Inferior parietal cortex (tissue), 1 donor: ENCODE measurements around the gene CFAP74.
"Not testable (repeated sequence)": the region's sequence is repeated elsewhere in the genome, so short reads cannot be mapped to it uniquely, and the experiment has no call there.

ENCODE experiments used
- DNase-seq: peaks from one replicate; pipeline ENCODE4 v3.0.0-alpha.2; 2016; ENCODE audit errors: extremely low spot score

CFAP74 gene

DNA sequence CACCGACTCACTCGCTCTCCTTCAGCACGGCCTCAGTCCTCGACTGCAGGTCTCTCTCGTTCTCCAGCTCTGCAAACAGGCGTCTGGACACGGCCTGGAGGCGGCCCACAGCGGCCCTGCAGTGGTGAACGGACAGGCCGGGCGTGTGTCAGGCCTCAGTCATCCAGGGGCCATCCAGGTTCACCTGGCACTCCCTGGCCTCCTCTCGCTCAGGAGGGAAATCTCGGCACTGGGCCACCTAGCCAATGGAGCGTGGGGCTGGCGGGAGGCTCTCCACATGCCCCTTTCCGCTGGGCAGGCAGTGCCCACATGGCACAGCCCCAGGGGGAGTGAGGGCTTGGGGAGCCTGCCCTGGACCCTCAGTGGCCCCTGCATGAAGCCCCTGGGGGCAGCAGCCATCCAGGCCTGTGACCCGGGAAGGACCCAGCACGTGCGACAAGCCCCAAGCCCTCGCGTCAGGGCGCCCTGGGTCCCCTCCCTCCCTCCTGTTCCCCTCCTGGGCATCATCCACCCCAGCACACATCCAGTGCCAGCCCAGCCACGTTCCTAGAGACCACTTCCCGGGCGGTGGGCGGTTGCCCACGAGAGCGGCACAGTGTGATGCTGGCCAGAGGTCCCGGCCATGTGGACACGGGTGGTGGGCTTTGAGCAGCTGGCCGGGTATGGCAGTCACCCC lies 18.1 kb downstream of the CFAP74 start:
- no peak for DNase-seq

DNA sequence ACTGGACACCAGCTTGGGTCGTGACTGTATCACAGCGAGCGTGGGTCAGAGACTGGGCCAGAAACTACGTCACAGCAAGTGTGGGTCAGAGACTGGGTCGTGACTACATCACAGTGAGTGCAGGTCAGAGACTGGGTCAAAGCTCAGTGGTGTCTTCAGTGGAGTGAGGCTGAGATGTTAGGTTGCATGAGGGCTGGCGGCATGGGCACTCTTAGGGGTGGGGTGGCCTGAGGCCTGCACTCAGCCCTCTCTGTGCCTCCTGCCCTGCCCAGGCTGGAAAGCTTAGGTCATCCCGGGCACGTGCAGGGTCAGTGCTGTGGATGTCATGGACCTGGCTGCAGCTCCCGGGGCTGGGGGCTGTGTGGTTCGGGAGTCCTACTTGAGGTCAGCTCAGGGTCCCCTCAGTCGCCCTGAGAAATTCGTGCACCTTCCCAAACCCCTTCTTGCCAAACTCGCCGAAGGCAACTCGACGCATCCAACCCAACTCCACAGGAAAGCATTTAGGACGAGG lies 19.0 kb downstream of the CFAP74 start:
- DNase-seq = no peak

DNA sequence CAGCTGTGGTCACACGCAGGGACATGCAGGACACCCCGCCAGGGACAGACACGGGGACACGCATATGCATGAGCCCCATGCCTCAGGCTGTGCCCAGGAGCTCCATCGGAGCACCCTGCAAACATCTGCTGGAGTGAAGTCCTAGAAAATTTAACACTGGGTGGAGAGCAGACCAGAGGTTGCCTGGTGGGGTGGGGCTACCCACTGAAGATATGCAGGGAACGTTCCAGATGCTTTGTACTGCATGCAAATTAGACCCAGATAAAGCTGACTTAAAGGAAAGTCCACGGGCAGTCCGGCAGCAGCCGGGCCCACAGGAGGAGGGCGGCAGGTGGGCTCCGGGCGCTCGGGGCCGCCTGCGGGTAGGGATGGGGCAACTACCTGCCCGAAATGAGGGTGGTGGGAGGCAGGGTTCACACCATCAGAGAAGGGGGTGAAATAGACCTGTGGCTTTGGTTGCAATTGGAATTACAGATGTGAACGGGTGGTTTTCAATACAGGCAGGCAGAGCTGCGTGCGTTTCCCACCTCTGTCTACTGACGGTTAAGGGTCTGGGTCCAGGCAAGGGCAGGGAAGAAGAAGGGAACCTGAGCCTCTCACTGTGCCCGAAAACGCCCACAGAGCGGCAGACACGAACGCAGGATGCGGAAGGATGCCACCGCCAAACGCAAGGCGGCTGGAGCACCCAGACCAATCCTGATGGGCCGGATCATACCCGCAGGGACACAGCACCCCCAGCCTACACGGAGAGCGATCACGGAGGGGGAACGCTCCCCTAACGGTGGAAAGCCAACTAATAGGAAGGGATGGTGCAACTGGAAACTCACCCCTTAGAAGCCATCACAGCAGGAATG lies 21.0 kb downstream of the CFAP74 start:
- DNase-seq = no peak

DNA sequence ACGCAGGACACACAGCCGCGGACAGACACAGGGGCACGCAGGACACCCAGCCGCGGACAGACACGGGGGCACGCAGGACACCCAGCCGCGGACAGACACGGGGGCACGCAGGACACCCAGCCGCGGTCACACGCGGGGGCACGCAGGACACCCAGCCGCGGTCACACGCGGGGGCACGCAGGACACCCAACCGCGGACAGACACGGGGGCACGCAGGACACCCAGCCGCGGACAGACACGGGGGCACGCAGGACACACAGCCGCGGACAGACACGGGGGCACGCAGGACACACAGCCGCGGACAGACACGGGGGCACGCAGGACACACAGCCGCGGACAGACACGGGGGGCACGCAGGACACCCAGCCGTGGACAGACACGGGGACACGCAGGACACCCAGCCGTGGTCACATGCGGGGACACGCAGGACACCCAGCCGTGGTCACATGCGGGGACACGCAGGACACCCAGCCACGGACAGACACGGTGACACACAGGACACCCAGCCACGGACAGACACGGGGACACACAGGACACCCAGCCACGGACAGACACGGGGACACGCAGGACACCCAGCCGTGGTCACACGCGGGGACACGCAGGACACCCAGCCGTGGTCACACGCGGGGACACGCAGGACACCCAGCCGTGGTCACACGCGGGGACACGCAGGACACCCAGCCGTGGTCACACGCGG lies 21.8 kb downstream of the CFAP74 start:
- not testable (repeated sequence) for DNase-seq

DNA sequence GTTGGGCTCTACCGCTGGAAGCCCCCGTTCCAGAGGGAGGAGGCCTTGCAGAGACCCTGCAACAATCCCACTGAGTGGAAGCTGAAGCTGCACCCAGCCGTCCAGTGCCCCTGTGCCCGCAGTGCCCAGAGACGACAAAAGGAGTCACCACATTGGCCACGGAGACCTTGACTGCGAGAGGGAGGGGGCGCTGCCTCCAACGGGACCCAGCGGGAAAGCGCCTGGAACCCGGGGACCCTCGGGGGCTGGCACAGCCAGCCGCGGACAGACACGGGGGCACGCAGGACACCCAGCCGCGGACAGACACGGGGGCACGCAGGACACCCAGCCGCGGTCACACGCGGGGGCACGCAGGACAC lies 22.5 kb downstream of the CFAP74 start:
- DNase-seq = no peak

DNA sequence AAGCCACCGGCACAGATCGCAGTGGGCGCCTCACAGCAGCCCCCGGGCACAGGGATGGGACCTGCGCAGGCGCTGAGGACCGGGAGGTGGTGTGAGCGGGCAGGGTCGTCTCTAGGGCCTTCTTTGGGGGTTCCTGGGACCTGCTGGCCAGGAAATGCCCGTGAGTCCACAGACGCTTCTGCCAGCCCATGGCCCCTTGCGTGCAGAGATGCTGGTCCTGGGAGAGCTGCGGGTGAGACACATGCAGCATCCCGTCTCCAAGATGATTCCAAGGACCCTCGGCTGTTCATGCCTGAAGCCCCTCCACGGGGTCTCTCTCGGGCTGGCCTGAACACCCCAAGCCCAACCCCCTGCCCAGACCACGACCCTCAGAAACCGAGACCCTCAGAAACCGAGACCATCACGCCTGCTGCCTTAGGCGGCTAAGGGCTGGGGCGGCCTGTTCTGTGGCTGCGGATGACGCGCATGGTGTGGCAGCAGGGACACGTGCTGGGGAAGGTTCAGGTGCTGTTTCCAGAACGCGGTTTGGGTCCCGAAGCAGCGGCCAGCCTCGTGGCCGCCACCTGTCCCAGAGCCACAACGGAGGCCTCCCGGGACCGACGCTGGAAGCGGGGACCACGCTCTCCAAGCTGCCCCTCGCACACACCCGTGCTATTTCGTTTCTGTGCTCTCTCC lies 23.0 kb downstream of the CFAP74 start:
- DNase-seq = no peak

DNA sequence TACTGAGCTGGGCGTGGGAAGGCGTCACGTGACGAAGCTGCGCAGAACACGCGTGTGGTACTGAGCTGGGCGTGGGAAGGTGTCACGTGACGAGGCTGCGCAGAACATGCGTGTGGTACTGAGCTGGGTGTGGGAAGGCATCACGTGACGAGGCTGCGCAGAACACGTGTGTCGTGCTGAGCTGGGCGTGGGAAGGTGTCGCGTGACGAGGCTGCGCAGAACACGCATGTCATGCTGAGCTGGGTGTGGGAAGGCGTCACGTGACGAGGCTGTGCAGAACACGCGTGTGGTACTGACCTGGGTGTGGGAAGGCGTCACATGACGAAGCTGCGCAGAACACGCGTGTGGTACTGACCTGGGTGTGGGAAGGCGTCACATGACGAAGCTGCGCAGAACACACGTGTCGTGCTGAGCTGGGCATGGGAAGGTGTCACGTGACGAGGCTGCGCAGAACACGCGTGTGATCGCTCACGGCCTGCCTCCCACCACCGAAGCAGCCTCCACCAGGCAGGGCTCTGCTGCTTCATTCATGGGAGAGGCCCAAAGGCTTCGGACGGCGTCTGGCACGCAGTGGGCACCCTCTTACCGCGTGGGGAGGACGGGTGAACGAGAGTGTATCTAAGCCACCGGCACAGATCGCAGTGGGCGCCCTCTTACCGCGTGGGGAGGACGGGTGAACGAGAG lies 24.0 kb downstream of the CFAP74 start:
- no peak for DNase-seq

DNA sequence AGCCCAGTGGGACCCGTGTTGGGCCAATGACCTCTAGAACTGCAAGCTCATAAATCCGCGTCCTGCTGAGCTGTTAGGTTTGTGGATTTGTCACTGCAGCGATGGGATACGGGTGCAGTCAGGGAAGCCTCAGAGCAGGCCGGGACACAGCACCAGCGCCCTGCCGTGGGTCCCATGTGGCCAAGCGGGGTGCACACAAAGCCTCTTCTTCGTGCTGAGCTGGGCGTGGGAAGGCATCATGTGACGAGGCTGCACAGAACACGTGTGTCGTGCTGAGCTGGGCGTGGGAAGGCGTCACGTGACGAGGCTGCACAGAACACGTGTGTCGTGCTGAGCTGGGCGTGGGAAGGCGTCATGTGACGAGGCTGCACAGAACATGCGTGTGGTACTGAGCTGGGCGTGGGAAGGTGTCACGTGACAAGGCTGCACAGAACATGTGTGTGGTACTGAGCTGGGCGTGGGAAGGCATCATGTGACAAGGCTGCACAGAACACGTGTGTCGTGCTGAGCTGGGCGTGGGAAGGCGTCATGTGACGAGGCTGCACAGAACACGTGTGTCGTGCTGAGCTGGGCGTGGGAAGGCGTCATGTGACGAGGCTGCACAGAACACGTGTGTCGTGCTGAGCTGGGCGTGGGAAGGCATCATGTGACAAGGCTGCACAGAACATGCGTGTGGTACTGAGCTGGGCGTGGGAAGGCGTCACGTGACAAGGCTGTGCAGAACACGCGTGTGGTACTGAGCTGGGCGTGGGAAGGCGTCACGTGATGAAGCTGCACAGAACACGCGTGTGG lies 24.7 kb downstream of the CFAP74 start:
- DNase-seq = not testable (repeated sequence)

DNA sequence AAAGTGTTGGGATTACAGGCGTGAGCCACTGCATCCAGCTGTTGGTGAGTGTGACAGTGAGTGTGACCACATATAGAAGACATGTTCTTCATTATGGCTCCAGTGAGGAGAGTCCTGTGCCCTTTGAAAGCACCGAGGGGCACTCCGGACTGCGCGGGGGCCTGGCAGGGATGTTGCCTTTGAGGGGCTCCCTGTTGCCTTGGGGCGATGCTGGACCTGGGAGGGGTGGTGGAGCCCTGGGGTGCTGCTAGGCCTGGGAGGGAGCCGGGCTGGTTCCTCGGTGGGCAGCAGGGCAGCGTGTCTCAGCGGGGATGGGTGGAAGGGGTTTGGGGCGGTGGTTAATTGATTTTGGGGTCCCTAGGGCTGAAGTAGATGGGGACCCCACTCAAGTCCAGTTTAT lies 25.5 kb downstream of the CFAP74 start:
- DNase-seq = no peak

DNA sequence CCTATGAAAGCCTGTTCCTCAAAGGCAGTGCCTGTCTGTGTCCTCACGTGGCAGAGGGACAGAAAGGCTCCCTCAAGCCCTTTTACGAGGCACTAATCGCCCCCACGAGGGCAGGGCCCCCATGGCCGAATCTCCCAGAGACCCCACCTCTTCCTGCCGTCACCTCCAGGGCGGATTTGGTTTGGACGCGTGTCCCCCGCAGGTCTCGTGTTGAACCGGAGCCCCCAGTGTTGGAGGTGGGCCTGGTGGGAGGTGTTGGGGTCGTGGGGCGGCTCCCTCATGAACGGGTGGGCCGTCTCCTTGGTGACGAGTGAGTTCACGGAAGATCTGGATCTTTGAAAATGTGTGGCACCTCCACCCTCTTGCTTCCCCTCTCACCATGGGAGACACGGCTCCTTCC lies 27.6 kb downstream of the CFAP74 start:
- DNase-seq = no peak

DNA sequence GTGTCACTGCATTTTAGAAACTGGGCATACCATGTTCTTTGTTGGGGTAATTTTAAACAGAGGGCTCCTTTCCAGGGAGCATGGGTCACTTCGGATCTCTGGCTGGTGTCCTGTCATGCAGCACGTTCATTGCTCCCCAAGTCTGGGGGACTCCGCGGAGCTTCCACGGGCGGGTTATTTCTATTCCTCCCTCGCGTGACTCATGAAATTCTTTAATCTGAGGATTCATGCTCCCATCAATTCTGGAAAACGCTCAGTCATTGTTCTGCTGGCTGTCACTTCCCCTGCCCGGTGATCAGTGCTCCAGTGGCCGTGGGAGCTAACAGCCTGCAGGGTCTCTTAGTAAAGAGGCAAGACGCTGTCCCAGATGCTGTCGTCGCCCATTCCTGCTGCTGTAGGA lies 28.1 kb downstream of the CFAP74 start:
- DNase-seq = no peak

DNA sequence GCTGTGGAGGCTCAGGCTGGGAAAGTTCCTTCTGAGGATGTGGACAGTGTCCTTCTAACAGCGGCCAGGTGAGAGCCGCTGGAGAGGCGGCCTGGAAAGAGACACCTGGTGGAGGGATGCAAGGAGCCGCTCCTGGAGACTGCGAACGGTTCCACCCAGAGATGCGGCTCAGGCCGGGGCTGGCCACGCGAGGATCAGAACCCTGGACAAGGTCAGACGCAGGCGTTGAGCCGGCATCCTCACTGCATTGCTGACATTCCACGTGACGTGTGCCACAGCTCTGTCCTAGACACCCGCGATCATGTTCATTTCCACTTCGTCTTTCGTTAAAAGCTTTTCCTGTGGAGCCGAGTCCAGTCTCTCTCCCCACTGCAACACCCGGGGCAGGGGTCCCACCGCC lies 28.8 kb downstream of the CFAP74 start:
- DNase-seq = no peak

DNA sequence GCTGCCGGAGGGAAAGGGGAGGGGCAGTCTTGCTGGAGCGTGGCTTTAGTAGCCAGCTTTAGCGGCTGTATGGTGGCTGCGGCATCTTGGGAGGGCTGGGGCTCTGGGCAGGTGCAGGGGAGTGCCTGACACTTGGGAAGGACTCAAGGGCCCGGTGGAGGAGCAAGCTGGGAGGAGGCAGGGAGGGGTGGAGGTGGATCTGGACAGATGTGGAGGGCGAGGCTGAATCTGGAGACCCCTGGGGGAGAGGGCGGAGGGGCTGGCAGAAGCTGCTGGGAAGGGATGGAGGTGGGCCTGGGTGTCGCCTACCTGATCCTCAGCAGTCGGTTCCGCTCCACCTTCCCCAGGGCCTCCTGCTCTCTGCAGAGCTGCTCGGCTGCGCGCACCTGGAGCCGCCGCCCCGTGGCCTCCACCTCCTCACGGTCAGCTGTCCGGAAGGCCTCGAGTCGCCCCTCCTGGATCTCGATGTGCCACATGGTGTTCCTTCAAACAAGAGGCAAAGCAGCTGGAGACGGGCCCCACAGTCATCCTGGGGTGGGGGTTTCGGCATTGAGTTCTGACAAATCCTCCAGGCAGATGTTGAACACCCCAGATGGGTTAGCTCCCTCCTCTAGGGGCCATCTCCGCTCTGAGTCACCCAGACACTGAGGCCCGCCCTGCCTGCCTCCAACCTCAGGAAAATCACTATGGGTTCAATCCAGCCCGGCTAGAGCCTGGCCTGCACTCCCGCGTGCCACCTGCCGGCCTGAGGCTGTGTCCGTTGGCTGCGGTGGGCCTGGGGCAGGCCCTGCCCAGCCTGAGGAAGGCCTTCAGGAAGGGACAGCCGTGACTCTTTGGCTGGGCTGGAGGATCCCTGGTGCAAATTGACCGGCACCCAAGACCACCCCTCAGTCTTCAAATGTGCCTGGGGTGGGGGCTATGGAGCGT lies 29.6 kb downstream of the CFAP74 start:
- DNase-seq = no peak

DNA sequence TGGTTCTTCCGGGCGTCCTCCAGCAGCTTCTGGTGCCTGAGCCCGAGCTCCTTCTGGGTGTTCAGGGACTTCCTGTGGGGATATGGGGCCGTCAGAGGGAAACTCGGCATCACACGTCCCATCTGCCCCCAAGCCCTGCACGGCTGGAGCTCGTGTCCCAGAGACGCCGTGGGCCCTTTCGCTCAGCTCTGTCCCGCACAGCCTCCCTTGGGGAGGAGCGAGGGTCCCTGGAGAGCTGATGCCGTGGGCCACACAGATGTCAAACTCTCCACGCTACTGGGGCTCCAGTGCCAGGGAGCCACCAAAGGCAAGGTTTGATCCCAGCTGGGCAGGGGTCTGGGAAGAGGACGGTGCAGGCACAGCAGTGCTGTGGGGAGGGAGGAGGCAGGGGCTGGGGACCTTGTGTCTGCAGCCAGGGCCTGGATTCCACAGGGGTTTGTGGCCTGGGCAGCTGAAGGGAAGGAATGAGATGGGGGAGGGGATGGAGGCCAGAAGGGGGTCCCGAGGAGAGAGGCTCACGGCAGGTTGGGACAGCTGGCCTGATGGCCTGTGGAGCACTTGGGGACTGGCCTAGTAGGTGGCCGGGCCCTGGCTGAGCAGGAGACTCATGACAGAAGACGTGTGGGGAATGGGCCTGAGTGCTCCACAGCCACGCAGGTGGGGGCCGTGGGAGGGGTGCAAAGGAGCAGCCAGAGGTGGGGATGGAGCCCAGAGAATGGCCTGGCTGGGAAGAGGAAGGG lies 30.4 kb downstream of the CFAP74 start:
- DNase-seq = no peak

DNA sequence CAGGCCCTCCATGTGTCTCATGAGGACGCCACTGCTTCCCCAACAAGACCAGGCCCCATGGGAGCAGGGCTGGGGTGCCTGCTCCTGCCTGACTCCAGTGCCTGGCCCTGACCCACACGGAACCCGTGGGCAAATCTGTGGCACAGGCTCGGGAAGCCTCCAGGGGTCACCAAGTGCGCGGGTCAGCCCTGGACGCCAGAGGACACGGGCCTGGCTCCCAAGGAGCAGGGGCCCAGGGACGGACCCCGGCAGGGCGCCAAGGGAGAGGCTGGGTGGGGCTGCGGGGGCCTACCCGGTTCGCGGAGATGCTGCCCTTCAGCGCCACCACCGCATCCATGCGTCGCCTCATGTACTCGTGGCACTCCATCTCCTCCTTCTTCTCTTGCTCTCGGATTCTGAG lies 31.9 kb downstream of the CFAP74 start:
- DNase-seq = no peak

DNA sequence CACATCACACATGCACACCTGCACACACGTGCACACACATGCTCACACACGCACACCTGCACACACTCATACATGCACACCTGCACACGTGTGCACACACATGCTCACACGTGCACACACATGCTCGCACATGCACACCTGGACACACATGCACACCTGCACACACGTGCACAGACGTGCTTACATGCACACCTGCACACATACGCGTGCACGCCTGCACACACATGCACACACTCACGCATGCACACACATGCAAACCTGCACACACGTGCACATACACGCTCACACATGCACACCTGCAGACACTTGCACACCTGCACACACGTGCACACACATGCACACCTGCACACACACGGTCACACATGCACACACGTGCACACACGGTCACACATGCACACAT lies 32.6 kb downstream of the CFAP74 start:
- DNase-seq = no peak

DNA sequence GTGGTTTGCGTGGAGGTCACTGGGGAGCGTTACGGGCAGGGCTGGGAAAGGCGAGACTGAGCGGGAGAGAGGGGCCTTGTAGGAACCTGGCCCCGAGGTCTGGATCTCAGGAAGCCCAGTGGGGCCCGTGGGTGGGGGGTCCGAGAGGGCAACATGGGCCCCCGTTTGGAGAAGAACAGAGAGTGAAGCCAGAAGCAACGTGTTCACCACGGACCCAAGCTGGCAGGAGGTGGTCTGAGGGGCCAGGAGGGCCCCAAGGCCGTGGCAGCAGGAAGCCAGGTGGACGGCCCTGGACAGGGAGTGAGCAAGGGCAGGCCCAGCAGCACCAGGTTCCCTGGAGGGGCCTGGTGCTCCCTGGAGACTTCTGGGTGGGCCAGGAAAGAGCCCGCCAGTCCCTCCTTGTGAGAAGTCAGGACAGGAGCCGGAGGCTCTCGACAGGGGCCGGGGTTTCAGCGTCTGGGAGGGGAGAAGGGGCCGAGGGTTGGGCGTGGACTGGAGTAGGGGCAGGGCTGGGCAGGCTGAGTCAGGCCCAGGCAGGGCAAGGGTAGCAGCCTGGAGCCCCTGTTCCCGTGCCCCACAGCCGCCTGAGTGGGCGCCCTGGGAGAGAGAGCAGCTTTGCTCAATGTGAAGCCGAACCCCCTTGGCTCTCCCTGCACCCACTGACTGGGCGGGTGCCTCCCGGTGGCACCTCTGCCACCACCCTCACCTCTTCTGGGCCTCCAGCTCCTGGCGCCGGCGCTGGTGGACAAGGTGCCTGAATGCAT lies 33.5 kb downstream of the CFAP74 start:
- DNase-seq = no peak

DNA sequence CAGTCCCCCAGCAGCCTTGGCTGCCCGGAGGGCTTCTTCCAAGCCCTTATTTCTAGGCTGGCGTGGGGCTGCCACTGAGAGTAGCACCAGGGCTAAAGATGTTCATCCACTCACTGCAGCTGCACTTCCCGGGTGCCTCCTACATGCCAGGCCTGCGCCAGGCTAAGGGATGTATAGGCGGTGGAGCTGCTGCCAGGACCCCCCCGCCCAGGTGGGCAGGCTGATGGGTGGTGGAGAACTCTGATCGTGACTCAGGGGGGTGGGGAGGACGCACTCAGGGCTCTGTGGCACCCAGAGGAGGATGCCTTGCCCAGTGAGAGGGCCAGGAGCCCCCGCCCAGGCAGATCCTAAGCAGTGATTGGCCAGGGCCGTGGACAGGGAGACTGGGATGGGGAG lies 34.1 kb downstream of the CFAP74 start:
- DNase-seq = no peak
